ENCODE measurements around the gene RSAD1.

The RSAD1 gene

DNA sequence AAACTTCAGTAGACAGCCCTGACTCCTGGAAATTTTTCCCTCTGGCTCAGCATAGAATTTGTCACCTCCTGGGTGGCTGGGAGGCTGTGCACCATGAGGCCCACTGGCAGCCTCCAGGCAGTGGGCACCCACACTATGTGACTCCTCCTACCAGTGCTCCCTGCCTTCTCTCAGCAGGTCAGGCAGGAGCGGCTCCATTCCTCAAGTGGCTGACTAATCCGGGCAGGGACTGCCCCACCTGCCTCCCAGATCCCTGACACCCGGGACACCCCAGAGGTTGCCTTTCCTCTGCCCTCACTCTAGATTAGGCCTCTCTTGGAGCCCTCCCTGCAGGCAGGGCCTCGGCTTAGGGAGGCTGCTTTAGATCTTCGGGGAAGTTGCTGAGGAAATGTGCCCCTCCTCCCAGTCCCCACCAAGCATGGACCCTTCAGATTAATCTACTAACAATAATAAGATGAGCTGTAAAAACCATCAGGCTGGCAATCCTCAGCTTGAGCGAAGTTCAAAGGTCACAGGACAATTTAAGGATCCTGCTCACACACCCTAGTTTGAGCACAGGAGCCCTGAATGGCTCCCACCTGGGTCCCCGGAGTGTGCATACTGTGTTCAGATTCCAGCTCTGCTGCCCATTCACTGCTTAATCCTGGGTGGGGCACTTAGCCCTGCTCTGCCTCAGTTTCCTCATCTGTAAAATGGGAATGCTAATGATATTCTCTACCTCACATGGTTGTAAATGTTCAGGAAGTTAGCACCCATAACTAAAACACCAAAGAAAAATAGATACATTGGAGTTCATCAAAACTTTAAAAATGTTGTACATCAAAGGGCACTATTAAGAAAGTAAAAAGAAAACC, 19.6 kb downstream of the RSAD1 start:
- no peak for DNase-seq

DNA sequence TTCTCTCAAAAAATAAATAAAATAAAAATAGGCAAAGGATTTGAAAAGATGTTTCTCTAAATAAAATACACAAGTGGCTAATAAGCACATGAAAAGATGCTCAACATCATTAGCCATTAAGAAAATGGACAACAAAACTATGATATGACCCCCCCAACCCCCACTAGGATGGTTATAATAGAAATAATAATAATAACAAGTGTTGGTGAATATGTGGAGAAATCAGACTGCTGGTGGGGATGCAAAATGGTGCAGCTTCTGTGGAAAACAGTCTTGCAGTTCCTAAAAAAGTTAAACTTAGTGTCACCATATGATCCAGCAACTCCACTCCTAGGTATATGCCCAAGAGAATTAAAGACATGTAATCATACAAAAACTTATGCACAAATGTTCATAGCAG, 20.6 kb downstream of the RSAD1 start:
- no peak for DNase-seq

DNA sequence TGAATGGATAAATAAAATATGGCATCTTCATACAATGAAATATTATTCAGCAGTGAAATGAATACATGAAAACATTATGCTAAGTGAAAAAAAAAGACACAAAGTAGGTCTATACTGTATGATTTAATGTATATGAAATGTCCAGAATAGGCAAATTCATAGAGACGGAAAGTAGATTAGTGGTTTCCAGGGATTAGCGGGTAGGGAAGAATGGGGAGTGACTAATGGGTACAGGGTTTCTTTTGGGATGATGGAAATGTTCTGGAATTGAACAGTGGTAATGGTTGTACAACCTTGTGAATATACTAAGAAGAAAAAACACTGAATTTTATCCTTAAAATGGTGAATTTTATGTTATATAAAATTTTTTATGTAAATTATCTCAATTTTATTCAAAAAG, 21.1 kb downstream of the RSAD1 start:
- DNase-seq, result no peak

- DNase-seq, result no peak
These were observed 22.4 kb downstream of the RSAD1 start for GRCh38 chr17:50501054-50501453.

DNA sequence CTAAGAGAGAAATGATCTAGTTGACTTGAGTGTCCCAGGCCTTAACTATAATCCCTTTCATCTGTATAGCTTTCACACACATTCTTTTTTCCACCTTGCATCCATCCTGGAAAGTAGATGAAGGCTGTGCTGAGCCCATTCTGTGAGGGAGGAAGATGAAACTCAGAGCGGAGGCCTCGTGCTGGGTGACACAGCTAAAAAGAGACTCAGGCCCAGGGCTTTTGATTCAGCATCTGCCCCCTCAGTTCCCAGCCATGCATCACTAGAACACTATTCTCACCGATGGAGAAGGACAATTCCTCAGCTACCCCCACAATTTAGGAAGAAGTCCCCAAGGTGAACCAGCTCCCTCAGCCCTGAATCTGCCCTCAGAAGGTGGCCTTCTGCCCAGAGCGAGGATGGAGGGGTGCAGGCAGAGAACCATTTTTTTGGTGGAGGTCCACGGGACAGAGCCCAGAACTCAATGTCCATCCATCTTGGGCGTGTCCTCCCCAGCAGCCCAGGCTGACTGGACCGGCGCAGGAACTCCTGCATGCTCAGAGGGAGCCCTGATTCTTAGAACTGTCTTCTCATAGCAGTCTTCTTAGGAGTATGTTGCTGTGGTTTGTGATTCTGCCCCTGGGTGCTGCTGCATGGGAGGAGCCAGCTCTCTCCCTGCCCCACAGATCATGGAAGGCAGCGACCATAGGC, 23.8 kb downstream of the RSAD1 start:
- no peak for DNase-seq

DNA sequence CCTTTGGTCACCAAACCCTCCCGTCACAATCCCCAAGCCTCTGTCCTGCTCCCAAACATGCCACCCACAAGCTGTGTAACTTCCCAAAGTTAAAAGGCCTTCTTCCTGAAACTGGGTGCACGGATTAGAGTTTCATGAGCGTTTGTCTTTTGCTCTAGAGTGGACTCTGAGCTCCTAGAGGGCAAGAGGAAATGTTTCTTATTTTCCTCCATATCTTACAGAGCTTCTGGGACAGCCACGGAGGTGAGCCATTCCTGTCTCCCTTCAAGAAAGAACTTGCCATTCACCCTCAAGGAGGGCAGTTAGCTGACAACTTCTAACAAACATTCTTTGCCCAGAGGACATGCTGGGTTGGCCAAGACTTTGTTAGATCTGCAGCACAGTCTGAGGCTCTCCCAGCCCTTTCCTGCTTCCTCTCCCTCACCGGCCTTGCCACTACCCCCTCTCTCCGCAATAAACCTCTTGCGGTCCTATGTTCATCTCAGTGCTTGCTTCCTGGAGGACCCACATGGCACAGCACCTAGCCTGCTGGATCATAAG, 27.0 kb downstream of the RSAD1 start:
- DNase-seq, result no peak

GRCh38 chr17:50506298-50506697, 27.6 kb downstream of the RSAD1 start:
- no peak for DNase-seq

GRCh38 chr17:50507871-50508572, 29.4 kb downstream of the RSAD1 start, which contains the start of gene MYCBPAP:
Gene MYCBPAP (plus strand): TSS chr17:50508439. CDS start chr17:50508675, 236 bp downstream.
- DNase-seq, result no peak

DNA sequence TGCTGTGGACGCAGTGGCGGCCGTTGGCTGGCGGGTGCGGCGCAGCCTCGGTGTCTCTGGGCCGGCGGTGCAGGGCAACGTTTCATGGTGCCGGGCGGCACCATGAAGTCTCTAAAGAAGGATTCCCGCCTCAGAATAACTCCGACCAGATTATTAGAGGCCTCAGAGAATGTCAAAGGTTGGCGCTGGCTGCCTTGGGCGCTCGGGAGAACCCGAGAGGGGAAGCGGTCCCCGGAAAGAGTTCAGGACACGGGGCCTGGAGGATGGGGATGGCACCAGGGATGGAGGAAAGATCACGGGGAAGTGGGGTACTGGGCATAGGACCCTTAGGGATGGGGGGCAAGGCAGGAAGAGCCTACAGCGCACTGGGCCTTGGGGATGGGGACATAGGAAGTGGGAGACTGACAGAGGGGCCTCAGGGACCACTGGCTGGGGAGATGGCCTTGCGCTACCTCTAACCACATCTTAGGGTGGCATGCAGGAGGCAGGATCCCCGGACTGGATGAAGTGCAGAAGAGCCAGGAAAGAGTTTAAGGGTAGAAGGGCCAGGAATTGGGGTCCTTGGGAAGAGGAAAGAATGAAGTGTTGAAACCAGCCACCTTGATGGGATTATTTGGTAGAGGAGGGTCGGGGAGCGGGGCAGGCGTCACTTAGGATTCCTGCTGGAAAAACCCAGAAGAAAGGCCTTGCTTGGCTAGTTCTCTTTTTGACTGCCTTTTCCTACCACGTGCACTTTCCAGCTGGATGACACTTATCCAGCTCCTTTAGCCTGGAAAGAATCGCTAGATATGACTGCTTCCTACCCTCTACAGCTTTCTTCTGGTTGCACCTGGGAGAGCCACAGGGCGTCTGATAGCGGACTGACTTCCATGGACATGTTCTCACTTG, 30.2 kb downstream of the RSAD1 start:
- no peak for DNase-seq

GRCh38 chr17:50511058-50511457, 32.4 kb downstream of the RSAD1 start:
- no peak for DNase-seq

DNA sequence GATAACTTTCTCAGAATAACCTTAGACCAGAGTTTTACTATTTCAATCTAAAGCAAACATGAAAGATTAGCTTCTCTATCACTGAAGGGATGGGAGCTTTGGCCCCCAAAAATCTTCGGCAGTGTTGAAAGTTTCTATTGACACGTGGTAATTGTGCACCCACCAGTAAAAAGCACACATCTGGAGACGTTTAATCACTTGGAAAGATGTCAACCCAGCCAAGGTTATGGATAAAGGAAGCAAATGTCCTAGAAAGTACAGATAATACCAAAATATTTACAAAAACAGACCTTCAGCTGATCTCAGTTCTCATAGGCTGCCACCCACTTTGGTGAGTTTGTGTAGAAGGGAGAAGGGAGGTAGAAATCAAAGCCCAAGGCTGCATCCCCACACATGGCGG, 34.8 kb downstream of the RSAD1 start:
- no peak for DNase-seq

DNA sequence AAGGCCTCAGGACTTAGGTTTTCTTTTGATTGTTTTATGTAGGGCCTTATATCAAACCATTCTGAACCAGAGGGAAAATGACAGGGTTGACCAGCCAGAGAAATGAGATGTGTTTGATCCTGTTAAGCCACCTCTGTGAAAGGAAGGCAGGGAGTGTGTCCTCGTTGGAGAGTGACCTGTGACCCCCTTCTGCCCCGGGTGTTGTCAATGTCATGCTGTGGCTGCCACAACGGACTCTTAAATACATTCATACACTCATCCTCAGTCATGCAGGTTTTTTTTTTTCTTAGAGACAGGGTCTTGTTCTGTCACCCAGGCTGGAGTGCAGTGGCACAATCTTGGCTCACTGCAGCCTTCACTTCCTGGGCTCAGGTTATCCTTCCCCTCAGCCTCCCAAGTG, 35.7 kb downstream of the RSAD1 start:
- DNase-seq, result no peak

- no peak for DNase-seq
These were observed 36.5 kb downstream of the RSAD1 start for GRCh38 chr17:50514936-50515702.

DNA sequence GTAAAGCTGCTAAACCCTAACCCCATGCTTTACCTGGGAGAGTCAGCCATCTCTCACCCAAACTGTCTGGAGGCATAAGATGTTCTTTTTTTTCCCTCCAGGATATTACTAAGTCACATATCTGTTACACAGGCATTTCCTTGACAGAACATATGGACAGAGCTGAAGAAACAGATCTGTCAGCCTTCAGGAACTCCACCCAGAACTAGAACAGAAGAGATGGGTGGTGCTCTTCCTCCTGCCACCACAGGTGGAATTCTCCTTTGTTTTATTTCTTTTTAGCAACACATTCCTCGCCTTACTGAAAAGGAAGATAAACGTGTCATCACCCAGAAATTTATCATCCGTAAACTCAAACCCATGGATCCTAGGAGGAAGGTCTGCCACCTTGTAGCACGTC, 38.4 kb downstream of the RSAD1 start:
- no peak for DNase-seq

DNA sequence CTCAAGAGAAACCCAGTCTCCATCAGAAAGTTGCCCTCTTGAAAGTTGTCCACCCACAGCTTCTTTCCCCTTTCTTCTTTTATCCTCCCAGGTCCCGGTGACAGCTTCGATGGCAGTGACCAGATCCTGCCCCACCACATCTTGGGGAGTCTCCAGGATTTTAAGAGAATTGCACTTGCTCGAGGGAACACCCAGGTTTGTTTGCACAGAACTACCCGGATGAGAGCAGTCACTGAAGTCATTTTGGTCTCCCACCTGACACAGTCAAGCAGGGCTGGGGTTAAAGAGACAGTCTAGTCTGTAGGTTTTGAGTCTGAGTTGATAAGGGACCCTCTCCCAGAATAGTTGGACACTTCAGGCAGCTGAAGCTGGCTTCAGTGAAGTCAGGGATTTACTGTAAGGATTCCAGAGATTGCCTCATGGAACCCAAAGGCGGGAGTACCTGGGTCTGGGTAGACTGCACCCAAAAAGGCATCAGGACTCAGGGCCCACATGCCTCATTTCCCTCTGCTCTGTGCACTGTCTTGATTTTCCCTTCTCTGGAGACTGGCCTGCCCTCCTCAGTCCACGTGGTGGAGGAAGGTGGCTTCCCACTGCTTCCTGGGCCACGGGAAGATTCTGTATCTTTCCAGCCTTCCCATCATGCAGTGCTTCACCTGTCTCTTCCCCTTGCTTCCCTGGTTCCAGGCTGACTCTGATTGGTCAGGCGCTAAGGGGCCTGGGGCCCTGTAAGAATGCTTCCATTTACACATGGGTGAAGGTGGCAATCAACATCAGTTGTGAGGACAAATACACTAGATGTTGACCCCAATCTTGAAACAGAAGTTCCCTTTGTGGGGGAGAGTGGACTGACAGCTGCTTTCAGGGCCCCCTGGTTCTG, 39.1 kb downstream of the RSAD1 start:
- no peak for DNase-seq

DNA sequence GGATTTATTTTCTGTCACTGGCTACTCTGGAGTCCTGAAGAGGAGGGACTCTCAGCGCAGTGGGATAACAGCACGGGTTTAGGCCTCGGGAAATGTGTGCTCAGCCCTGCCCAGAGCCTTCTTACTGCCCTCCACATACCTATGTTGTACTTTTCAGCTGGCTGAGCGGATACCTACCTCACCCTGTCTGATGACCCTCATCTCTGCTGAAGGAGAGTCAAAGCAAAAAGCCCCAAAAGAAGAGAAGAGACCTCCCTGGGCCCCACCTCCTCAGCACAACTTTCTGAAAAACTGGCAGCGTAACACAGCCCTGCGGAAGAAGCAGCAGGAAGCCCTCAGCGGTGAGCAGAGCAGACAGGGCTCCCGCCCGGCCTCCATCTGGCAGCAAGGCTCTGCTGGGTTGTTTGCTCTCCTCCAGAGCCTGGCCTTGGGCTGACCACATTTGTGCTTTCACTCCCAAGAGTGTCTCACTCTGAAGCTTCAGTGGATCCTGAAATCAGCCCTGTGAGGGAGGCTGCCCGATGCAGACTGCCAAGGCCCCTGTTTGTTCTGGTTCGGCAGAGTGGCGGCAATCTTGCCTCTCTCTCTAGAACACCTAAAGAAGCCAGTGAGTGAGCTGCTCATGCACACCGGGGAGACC, 39.8 kb downstream of the RSAD1 start:
- no peak for DNase-seq

DNA sequence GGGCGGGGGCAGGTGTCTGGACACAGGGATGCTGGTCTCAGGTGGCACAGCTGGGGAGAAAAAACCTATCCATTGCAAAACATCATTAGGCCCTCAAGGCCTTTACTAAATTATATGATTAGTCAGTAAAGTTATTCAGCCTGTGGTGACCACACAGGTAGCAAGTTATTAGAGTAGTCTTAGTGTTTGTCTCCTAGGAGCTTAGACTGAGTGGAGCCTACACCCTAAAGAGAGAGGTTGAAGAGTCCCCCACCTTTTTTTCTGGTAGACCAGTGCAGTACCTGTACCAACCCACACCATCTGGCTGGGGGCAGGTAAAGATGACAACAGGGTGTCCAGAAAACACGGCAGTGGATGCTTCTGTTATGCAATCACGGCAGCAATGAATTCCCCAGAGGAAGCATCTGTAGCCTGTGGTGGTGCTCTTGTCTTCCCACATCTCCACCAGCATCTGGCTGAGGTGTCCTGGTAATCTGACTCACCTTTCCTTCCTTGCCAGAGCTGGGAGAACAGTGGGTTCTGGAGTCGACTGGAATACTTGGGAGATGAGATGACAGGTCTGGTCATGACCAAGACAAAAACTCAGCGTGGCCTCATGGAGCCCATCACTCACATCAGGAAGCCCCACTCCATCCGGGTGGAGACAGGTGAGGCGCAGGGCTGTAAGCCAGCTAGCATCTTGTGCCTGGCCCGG, 40.6 kb downstream of the RSAD1 start:
- no peak for DNase-seq

DNA sequence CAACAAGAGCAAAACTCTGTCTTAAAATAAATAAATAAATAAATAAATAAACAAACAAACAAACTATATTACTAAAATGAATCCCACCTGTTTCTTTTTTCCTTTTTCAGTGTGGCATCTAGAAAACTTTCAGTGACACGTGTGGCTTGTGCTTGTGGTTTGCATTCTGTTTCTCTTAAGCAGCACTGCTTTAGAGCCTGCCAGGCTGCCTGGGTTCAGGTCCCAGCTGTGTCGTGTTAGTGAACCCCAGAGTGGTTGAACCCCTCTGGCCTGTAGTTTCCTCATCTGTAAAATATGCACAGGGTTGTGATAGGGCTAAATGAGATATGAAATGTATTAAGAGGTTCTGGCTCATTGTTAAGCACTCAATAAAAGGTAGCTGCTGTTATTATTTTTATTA, 41.8 kb downstream of the RSAD1 start:
- DNase-seq, result no peak

DNA sequence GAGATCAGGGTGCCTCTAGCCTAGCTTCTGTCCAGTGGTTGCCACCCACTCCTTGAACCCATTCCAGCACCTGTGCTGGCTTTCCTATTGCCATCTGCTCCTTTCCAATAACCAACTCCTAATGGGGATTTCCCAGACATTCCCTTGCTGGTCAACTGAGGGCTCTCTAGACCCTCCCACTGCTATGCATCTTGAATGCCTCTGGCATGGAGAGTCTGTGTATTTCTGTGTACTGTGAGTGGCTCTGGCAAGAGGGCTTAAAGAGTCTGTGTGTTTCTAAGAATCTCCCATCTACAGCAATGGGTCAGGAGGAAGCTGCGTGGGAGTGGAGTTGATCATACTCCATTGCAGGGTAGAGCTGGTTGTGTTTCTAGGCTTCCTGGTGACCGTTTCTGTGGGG, 42.9 kb downstream of the RSAD1 start:
- DNase-seq, result no peak

All from NCI-H187 (cell line).